ENCODE results near the gene FXYD7.
"Not testable (repeated sequence)": the region's sequence is repeated elsewhere in the genome, so short reads cannot be mapped to it uniquely, and the experiment has no call there.

GRCh38 chr19:35129724-35130274, 13.3 kb upstream of the FXYD7 start:
- TF ChIP-seq CTCF, POLR2A (IDR thresholded peaks at IDR 0.05): not testable (repeated sequence)

Data from esophagus squamous epithelium (tissue), 4 donors.